Measurements from ENCODE around the gene KCNC3.

GRCh38 chr19:50378863-50379236 is 49.7 kb upstream of the KCNC3 start:
- no peak for TF ChIP-seq EZH2 (IDR thresholded peaks at IDR 0.05; ENCODE audit: low read depth, unreplicated experiment)
- no peak for TF ChIP-seq CTCF (conservative IDR thresholded peaks at IDR 0.05; ENCODE audit: low read depth in 2 of 2)
- TF ChIP-seq STAT1 (IDR thresholded peaks at IDR 0.05; ENCODE audit: unreplicated experiment), result no peak
- no peak for TF ChIP-seq EZH2phosphoT487 (IDR thresholded peaks at IDR 0.05; ENCODE audit: unreplicated experiment)
- no peak for TF ChIP-seq POLR2AphosphoS5 (IDR thresholded peaks at IDR 0.05; ENCODE audit: low read depth)
- no peak for TF ChIP-seq REST (IDR thresholded peaks at IDR 0.05; ENCODE audit: unreplicated experiment)
- TF ChIP-seq JUNB (IDR thresholded peaks at IDR 0.05; ENCODE audit: unreplicated experiment), result no peak
- no peak for TF ChIP-seq CREB1 (CRISPR knock-in tag; IDR thresholded peaks at IDR 0.05; ENCODE audit: low read depth)
- no peak for TF ChIP-seq NANOG (IDR thresholded peaks at IDR 0.05; ENCODE audit: borderline replicate concordance)
- TF ChIP-seq ZNF114 (CRISPR knock-in tag; IDR thresholded peaks at IDR 0.05), result no peak
